HEK293T (cell line): ENCODE results near the gene PCED1B.

Source experiments
- CTCF ChIA-PET: fragments of 350-600 bp; formaldehyde crosslinking; extraction: SDS; loops from one replicate; lab custom pipeline; 2021; ENCODE audit warnings: antibody characterized with exemption, inconsistent platforms; lab: Yijun Ruan, JAX
- POLR2A ChIA-PET: fragments of 350-600 bp; formaldehyde crosslinking; extraction: SDS; loops from one replicate; lab custom pipeline; 2020; ENCODE audit warnings: antibody characterized with exemption, inconsistent platforms; lab: Yijun Ruan, JAX
- DNase-seq: peaks from one replicate; pipeline ENCODE4 v3.0.0; 2012; ENCODE audit warnings: mixed read lengths; ENCODE audit errors: extremely low spot score
- ARNT ChIP-seq: fragments of 450-650 bp; IDR thresholded peaks from 2 replicates; pipeline ENCODE4 v1.6.1; 2017; ENCODE audit warnings: mild to moderate bottlenecking
- BHLHE40 ChIP-seq: fragments of 450-650 bp; IDR thresholded peaks from 2 replicates; pipeline ENCODE4 v1.6.1; 2016; ENCODE audit warnings: mild to moderate bottlenecking, moderate library complexity, borderline replicate concordance
- CTBP1 ChIP-seq: fragments of 450-650 bp; IDR thresholded peaks from 2 replicates; pipeline ENCODE4 v1.6.1; 2016; ENCODE audit warnings: borderline replicate concordance
- ELF4 ChIP-seq: fragments of 450-650 bp; IDR thresholded peaks from 2 replicates; pipeline ENCODE4 v1.6.1; 2017; ENCODE audit warnings: antibody characterized with exemption
- FOXA1 ChIP-seq: fragments of 450-650 bp; IDR thresholded peaks from 2 replicates; pipeline ENCODE4 v1.6.1; 2016; ENCODE audit warnings: mild to moderate bottlenecking
- FOXK2 ChIP-seq: fragments of 450-650 bp; IDR thresholded peaks from 2 replicates; pipeline ENCODE4 v1.6.1; 2016; ENCODE audit warnings: mild to moderate bottlenecking
- FOXM1 ChIP-seq: fragments of 450-650 bp; IDR thresholded peaks from 2 replicates; pipeline ENCODE4 v1.6.1; 2017; ENCODE audit warnings: mild to moderate bottlenecking, borderline replicate concordance
- HDGF ChIP-seq: fragments of 450-650 bp; IDR thresholded peaks from 2 replicates; pipeline ENCODE4 v1.6.1; 2017; ENCODE audit warnings: antibody characterized with exemption, borderline replicate concordance
- L3MBTL2 ChIP-seq: fragments of 450-650 bp; conservative IDR thresholded peaks from 2 replicates; pipeline ENCODE4 v1.6.1; 2016; ENCODE audit warnings: mild to moderate bottlenecking
- LEF1 ChIP-seq: fragments of 450-650 bp; IDR thresholded peaks from 2 replicates; pipeline ENCODE4 v1.6.1; 2017; ENCODE audit warnings: mild to moderate bottlenecking, borderline replicate concordance
- NFRKB ChIP-seq: fragments of 450-650 bp; IDR thresholded peaks from 2 replicates; pipeline ENCODE4 v1.6.1; 2016; ENCODE audit warnings: mild to moderate bottlenecking, moderate library complexity
- PKNOX1 ChIP-seq: fragments of 450-650 bp; IDR thresholded peaks from 2 replicates; pipeline ENCODE4 v1.6.1; 2016
- SP1 ChIP-seq: fragments of 450-650 bp; IDR thresholded peaks from 2 replicates; pipeline ENCODE4 v1.6.1; 2017
- SUZ12 ChIP-seq: fragments of 450-650 bp; IDR thresholded peaks from 2 replicates; pipeline ENCODE4 v1.6.1; 2016; ENCODE audit warnings: mild to moderate bottlenecking
- TARDBP ChIP-seq: fragments of 450-650 bp; IDR thresholded peaks from 2 replicates; pipeline ENCODE4 v1.6.1; 2016
- ZNF384 ChIP-seq: fragments of 450-650 bp; IDR thresholded peaks from 2 replicates; pipeline ENCODE4 v1.6.1; 2016

PCED1B gene

GRCh38 chr12:47095446-47096236, 16.2 kb downstream of the PCED1B start:
- DNase-seq = no peak
- TF ChIP-seq TARDBP (no peak), ZNF384 (no peak), L3MBTL2 (no peak), FOXA1 (no peak), FOXM1 (no peak), ELF4 (no peak), PKNOX1 (no peak), ARNT (no peak), SP1 (no peak), LEF1 (no peak), CTBP1 (no peak)
- POLR2A ChIA-PET = interaction anchor here (0.6 kb wide), 1 partner anchor 610 kb away, joined by 3 read pairs; the partner anchor contains the start of gene RPAP3
- CTCF ChIA-PET = no interaction called here

- CTCF ChIA-PET = no interaction called here
- DNase-seq = no peak
- TF ChIP-seq SUZ12 (no peak), ELF4 (no peak), ARNT (no peak), CTBP1 (no peak), TARDBP (no peak), LEF1 (no peak), PKNOX1 (no peak), BHLHE40 (no peak), FOXA1 (no peak), SP1 (no peak), ZNF384 (no peak), L3MBTL2 (no peak), NFRKB (no peak)
- POLR2A ChIA-PET = no interaction called here
Observed at GRCh38 chr12:47097276-47097896, 18.0 kb downstream of the PCED1B start.

GRCh38 chr12:47098099-47098498, 18.7 kb downstream of the PCED1B start:
- CTCF ChIA-PET = no interaction called here
- no peak for DNase-seq
- POLR2A ChIA-PET = no interaction called here
- TF ChIP-seq HDGF (no peak), CTBP1 (no peak), FOXA1 (no peak), SUZ12 (no peak), SP1 (no peak), ELF4 (no peak), BHLHE40 (no peak)

GRCh38 chr12:47099610-47100009, 20.2 kb downstream of the PCED1B start:
- POLR2A ChIA-PET = no interaction called here
- TF ChIP-seq NFRKB = no peak
- no peak for DNase-seq
- CTCF ChIA-PET = no interaction called here

GRCh38 chr12:47100160-47100559, 20.7 kb downstream of the PCED1B start:
- DNase-seq = no peak
- TF ChIP-seq FOXK2 (no peak), TARDBP (no peak), FOXM1 (no peak), BHLHE40 (no peak)
- POLR2A ChIA-PET = no interaction called here
- CTCF ChIA-PET = no interaction called here

- POLR2A ChIA-PET = no interaction called here
- no peak for DNase-seq
- no peak for TF ChIP-seq FOXA1
- TF ChIP-seq PKNOX1 = no peak
- TF ChIP-seq FOXM1 = no peak
- no peak for TF ChIP-seq FOXK2
- no peak for TF ChIP-seq SUZ12
- TF ChIP-seq ELF4 = no peak
- no peak for TF ChIP-seq CTBP1
- CTCF ChIA-PET = no interaction called here
Observed at GRCh38 chr12:47102406-47102805, 23.0 kb downstream of the PCED1B start.
